ACC112 (cell line): ENCODE measurements around the gene CDH23.

ENCODE experiments used
- H2AFZ ChIP-seq: fragments of 200-600 bp; sonication (generic); one replicate; pipeline ENCODE4 v1.6.0; 2017; ENCODE audit warnings: antibody characterized with exemption, low read length; ENCODE audit not compliant: unreplicated experiment
- H3K27ac ChIP-seq: fragments of 200-600 bp; sonication (generic); 2 replicates; pipeline ENCODE4 v1.5.1; 2014; ENCODE audit warnings: low read depth, mild to moderate bottlenecking, antibody characterized with exemption, low read length, moderate library complexity
- H3K27me3 ChIP-seq: fragments of 200-600 bp; sonication (generic); 2 replicates; pipeline ENCODE4 v1.6.1; 2014; ENCODE audit warnings: mild to moderate bottlenecking, antibody characterized with exemption, low read length, moderate library complexity, mixed read lengths; ENCODE audit not compliant: insufficient read depth
- H3K36me3 ChIP-seq: fragments of 200-600 bp; sonication (generic); 2 replicates; pipeline ENCODE4 v1.6.1; 2016; ENCODE audit warnings: mild to moderate bottlenecking, antibody characterized with exemption, low read length, moderate library complexity, mixed read lengths; ENCODE audit not compliant: insufficient read depth
- H3K4me1 ChIP-seq: fragments of 200-600 bp; sonication (generic); one replicate; pipeline ENCODE4 v1.6.1; 2016; ENCODE audit warnings: low read length, mixed read lengths; ENCODE audit not compliant: insufficient read depth, unreplicated experiment, control insufficient read depth
- H3K4me3 ChIP-seq: fragments of 200-600 bp; sonication (generic); 2 replicates; pipeline ENCODE4 v1.5.1; 2014; ENCODE audit warnings: mild to moderate bottlenecking, low read depth, low read length
- H3K79me2 ChIP-seq: fragments of 200-600 bp; sonication (generic); one replicate; pipeline ENCODE4 v1.6.0; 2016; ENCODE audit warnings: low read length; ENCODE audit not compliant: control insufficient read depth, unreplicated experiment, insufficient read depth

Gene CDH23

DNA sequence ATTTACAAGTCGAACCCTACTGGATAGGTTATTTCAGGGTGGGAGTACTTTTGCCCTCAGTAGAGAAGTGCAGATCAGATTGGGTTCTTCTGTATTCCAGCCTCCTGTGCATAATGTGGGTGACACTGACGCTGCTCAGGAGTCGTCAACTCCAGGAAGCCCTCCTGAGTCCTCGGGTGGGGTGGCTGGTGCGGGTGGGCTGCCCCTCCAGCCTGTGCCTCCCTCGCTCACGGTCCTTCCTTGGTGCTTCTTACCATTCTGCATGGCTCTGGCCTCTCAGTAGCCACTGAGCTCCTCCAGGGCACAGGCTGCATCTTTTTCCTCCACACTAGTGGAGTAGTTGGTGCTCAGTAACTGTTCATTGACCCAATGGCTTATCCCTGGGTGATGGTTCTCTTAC lies 4.3 kb downstream of the CDH23 start:
- no peak overlapping the region for H3K4me3 ChIP-seq

DNA sequence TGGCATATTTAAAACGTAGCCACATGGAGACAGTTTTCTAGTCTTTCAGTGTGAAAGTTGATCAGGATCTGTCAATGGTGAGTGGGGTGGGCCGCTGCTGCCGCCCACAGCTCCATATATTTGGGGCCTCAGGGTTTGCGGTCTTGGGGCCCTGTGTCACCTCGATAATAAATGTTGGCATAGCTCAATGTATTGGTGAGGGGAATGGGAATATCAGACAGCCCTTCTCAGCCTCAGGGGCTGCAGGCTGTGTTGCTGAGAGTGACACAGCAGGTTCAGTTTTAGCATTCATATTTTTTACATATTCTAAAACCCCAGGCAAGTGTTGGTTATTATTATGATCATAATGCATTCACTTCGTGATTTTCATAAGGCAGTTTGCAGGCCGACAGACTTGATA lies 5.3 kb downstream of the CDH23 start:
- H3K27ac ChIP-seq, result no peak overlapping the region

More for the DNA sequence above, 4.3 kb downstream of the CDH23 start:
- Histone ChIP-seq H3K79me2 (no peaks in the 10 kb centered on the region), H3K4me1 (no peaks in the 10 kb centered on the region), H2AFZ (no peak overlapping the region), H3K27me3 (peaks cover 76% of the 10 kb centered on the region), H3K27ac (no peak overlapping the region), H3K36me3 (no peaks in the 10 kb centered on the region)

DNA sequence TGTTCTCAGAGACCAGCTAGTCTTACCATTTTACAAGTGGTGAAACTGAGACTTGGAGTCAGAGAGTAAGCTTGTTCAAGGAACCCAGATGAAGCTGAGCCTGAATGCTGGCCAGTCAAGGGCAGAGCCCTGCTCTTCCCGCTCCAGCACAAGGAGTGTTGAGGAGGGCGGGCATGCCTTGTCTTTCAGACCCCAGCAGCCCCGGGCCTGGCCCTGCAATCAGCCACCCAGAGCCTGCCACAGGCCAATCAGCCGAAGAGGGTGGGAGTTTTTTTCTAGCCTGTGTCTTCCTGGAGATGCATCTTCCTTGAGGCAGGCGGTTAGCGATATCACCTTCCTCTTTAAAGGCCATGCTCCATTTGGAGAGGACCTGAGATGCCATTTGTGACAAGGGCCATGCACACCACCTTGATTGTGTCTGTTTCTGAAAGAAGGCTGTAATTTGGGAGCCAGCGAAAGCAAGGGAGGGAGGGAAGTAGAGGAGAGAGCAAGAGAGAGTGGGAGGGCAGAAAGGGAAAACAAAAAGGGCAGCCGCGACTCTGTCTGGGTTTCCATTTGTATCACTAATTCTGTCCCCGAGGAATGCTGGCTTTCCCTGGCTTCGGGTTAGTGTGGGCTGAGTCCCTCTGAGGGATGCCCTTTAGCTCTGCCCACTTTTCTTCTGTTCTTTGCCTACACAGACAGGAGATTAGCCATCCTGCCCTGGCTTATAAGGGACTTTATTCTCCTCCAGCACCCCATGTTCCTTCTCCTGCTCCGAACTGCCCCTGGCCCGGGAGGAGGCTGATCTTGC lies 8.0 kb downstream of the CDH23 start:
- H3K79me2 ChIP-seq, result no peaks in the 10 kb centered on the region
- no peak overlapping the region for H2AFZ ChIP-seq
- no peaks in the 10 kb centered on the region for H3K4me1 ChIP-seq
- no peaks in the 10 kb centered on the region for H3K36me3 ChIP-seq
- no peak overlapping the region for H3K27ac ChIP-seq
- no peak overlapping the region for H3K4me3 ChIP-seq
- H3K27me3 ChIP-seq, result peaks cover 71% of the 10 kb centered on the region

More for the DNA sequence above, 5.3 kb downstream of the CDH23 start:
- Histone ChIP-seq H3K79me2 (no peaks in the 10 kb centered on the region), H3K36me3 (no peaks in the 10 kb centered on the region), H3K4me1 (no peaks in the 10 kb centered on the region), H3K27me3 (peaks cover 79% of the 10 kb centered on the region), H3K4me3 (no peak overlapping the region), H2AFZ (no peak overlapping the region)

DNA sequence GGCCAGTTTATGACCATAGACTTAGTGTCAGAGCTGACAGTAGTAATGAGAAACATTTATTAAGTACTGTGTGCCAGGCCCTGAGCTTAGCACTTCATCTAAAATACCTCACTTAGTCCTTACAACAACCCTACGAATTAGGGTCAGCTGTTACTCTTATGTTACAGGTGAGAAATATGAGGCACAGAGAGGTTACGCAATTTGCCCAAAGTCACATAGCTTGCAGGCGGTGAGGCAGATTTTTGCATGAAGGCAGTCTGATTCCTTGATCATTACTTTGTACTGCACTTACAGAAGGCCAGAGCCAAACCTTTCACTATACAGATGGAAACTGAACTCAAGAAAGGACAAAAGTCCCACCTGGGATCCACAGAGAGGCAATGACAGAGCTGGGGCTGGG lies 10.2 kb downstream of the CDH23 start:
- Histone ChIP-seq H3K4me3 (no peak overlapping the region), H3K27me3 (peaks cover 66% of the 10 kb centered on the region), H3K36me3 (no peaks in the 10 kb centered on the region), H2AFZ (no peak overlapping the region), H3K79me2 (no peaks in the 10 kb centered on the region), H3K27ac (no peak overlapping the region), H3K4me1 (no peaks in the 10 kb centered on the region)

DNA sequence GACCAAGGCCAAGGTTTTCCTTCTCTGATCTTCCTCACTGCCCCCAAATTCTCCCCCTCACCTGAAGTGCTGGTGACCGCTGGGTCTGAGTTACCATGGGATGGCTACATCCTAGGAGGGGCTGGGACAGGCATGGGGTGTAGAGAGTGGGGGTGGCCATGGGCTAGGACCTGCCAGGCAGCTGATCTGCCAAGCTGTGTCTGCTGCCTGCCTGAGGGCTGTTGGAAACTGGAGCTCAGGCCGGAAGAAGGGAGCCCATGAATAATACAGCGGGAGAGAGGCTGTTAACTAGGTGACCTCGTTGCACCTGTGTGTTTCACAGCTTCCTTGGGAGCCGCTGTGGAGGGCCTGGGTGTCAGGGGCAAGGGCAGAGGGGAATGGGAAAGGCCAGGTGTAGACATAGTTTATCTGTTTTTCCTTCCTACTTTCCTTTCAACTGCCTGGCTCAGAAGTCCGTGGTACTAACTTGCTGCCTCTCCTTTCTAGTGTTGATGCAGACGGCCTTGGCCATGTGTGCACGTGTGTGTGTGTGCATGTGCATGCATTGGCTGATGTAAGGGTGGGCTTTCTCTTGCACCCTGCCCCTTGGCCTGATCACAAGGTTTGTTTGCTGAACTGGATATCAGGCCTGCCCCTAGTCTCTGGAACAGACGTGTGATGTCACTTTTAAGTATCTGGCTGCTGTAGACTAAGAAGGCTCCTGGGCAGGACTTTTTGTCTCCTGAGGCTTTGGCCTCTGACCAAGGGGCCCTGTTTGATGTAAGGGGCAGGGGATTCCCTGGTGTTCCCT lies 11.9 kb downstream of the CDH23 start:
- H3K4me1 ChIP-seq, result no peaks in the 10 kb centered on the region
- H3K4me3 ChIP-seq, result no peak overlapping the region
- H3K36me3 ChIP-seq, result no peaks in the 10 kb centered on the region
- peaks cover 65% of the 10 kb centered on the region for H3K27me3 ChIP-seq
- H3K79me2 ChIP-seq, result no peaks in the 10 kb centered on the region
- H2AFZ ChIP-seq, result no peak overlapping the region
- no peak overlapping the region for H3K27ac ChIP-seq

DNA sequence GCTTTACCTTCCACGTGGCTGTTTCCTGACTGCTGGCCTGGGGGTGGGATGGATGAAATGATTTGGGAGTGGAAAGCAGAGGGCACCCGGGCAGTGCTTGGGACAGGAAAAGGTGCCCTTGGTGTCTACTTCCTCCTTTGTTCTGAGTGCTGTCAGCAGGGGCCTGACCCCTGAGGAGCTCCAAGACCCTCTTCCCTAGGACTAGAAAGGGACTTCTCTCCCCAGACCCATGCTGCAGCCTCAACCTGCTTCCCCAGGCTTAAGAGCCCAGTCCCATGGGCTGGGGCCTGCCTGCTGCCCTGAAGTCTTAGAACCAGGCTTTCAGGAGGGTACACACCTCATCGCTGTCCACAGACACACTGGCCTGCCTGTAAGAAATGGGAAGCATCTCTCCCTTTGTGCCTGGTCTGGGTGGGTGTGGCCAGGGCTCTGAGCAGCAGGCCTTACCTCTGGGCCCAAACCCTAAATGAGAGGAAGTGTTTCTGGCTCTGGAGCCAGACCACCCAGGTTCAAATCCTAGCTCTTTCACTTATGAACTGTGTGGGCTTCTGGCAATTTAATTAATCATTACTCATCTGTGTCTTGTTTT lies 12.9 kb downstream of the CDH23 start:
- no peaks in the 10 kb centered on the region for H3K4me1 ChIP-seq
- no peak overlapping the region for H3K27ac ChIP-seq
- peaks cover 68% of the 10 kb centered on the region for H3K27me3 ChIP-seq
- no peak overlapping the region for H3K4me3 ChIP-seq
- H3K79me2 ChIP-seq, result no peaks in the 10 kb centered on the region
- H2AFZ ChIP-seq, result no peak overlapping the region
- no peaks in the 10 kb centered on the region for H3K36me3 ChIP-seq

DNA sequence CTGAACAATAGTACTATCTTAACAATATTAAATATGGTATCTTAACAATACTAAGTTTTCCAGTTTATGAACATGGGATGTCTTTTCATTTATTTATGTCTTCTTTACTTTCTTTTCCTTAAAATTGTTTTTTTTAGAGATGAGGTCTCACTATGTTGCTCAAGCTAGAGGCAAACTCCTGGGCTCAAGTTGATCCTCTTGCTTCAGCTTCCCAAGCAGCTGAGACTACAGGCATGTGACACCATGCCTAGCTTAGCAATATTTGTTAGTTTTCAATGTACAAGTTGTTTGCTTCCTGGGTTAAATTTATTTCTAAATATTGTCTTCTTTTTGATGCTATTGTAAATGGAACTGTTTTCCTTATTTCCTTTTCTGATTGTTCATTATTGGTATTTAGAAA lies 16.9 kb downstream of the CDH23 start:
- H3K4me3 ChIP-seq, result no peak overlapping the region
- no peak overlapping the region for H3K27ac ChIP-seq
- H2AFZ ChIP-seq, result no peak overlapping the region
- no peaks in the 10 kb centered on the region for H3K79me2 ChIP-seq
- H3K27me3 ChIP-seq, result peaks cover 67% of the 10 kb centered on the region
- H3K36me3 ChIP-seq, result no peaks in the 10 kb centered on the region
- H3K4me1 ChIP-seq, result no peaks in the 10 kb centered on the region

DNA sequence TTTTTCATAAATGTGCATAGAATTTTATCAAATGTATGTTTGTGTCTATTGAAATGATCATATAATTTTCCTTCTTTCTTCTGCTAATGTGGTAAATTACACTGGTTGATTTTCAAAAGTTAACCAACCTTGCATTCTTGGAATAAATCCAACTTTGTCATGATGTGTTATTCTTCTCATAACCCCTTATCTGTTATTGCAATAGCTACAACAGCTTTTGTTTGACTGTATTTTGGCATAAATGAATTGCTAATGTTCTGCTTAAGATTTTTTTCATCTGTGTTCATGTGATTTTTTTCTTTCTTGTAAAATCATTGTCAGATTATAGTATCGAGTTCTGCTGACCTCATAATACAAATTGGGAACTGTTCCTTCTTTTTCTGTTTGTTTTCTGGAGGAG lies 17.6 kb downstream of the CDH23 start:
- Histone ChIP-seq H3K36me3 (no peaks in the 10 kb centered on the region), H3K4me1 (no peaks in the 10 kb centered on the region), H3K4me3 (no peak overlapping the region), H3K27ac (no peak overlapping the region), H3K79me2 (no peaks in the 10 kb centered on the region), H2AFZ (no peak overlapping the region), H3K27me3 (peaks cover 66% of the 10 kb centered on the region)

DNA sequence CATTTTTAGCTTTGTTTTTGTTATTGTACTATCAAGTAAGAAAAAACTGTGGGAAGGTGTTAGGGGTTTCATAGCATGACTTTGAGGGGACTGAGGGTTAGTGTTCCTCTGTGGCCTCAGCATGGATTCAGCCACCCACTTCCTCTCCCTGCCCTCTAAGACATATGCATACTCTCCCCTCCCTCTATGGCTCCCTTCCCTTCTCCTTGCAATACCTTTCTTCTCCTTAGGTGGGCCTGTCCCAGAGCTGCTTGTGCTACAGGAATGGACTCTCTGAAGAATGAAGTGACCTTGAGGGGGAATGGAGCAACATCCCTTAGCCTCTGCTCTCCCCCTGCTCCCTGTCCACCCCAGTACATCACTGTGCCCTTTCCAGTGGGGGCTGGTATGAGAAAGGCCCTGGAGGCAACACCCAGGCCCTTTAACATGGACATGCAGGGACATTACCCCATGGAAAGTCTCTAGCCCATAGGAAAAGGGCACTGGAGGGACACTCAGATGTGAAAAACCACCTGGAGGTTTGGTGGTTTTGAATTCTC lies 22.4 kb downstream of the CDH23 start:
- no peak overlapping the region for H3K4me3 ChIP-seq
- H3K79me2 ChIP-seq, result no peaks in the 10 kb centered on the region
- H2AFZ ChIP-seq, result no peak overlapping the region
- peaks cover 68% of the 10 kb centered on the region for H3K27me3 ChIP-seq
- H3K36me3 ChIP-seq, result no peaks in the 10 kb centered on the region
- no peak overlapping the region for H3K27ac ChIP-seq
- no peaks in the 10 kb centered on the region for H3K4me1 ChIP-seq

DNA sequence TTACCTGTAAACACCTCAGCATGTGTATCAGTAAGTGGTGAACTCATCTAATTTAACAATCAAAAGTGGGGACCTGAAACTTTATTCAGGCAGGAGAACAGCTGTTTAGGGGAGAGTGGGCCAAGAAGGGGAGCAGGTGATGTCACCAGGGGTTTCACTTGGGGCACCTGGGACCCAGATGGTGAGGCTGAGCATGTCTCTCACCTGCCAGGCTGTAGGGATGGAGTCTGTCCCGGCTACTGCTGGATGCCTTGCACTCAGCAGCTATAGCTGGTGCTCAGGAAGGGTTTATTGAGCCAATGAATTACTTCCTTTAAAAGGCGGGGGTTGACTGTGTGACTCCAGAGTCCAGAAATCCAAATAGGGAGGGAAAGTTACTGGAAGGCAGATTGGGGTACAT lies 23.0 kb downstream of the CDH23 start:
- H3K36me3 ChIP-seq, result no peaks in the 10 kb centered on the region
- no peaks in the 10 kb centered on the region for H3K4me1 ChIP-seq
- no peaks in the 10 kb centered on the region for H3K79me2 ChIP-seq
- H3K4me3 ChIP-seq, result no peak overlapping the region
- H3K27ac ChIP-seq, result no peak overlapping the region
- H2AFZ ChIP-seq, result no peak overlapping the region
- peaks cover 68% of the 10 kb centered on the region for H3K27me3 ChIP-seq
